Ovary (tissue), 9 donors: Measurements from ENCODE around the gene HNRNPDL. TPM values are rescaled to one million over a fixed set of nuclear protein-coding genes. Genes with fewer than 3 reads are reported as not detected.

ENCODE experiments used
- DNase-seq, 5 donors: peaks; one replicate each; pipeline ENCODE4 v3.0.0-alpha.2; 2019 to 2020
- H3K27ac ChIP-seq, 2 donors: fragments of 200-600 bp; one replicate each; pipeline versions ENCODE4 v1.5.1 to v1.8.0; 2019 to 2022
- H3K27me3 ChIP-seq: fragments of 200-600 bp; one replicate; pipeline ENCODE4 v1.8.0; 2022
- H3K36me3 ChIP-seq: fragments of 200-600 bp; sonication (generic); one replicate; pipeline ENCODE4 v1.5.1; 2019
- H3K4me1 ChIP-seq: one replicate; pipeline ENCODE4 v1.8.1; 2013; ENCODE audit warnings: mild to moderate bottlenecking, moderate library complexity; ENCODE audit not compliant: insufficient read depth
- H3K4me3 ChIP-seq: fragments of 200-600 bp; sonication (generic); one replicate; pipeline ENCODE4 v1.5.1; 2017
- H3K9me3 ChIP-seq, 2 donors: fragments of 200-600 bp in 1 of 2; sonication (generic) in 1 of 2; one replicate each; pipeline versions ENCODE4 v1.5.1 to v1.8.1; 2013 to 2019; ENCODE audit warnings: mild to moderate bottlenecking in 1 of 2, moderate library complexity in 1 of 2
- CTCF ChIP-seq, 3 donors: fragments of 450-650 bp in 2 of 3; fragments of 200-600 bp in 1 of 3; IDR thresholded peaks; one replicate each; pipeline versions ENCODE4 v1.5.1 to v1.8.0; 2016 to 2022; ENCODE audit warnings: antibody characterized with exemption in 3 of 3, mild to moderate bottlenecking in 1 of 3
- EP300 ChIP-seq: sonication (generic); formaldehyde crosslinking; IDR thresholded peaks from one replicate; pipeline ENCODE4 v1.6.1; 2017; ENCODE audit warnings: antibody characterized with exemption
- POLR2A ChIP-seq: fragments of 450-650 bp; IDR thresholded peaks from one replicate; pipeline ENCODE4 v1.6.1; 2017; ENCODE audit warnings: antibody characterized with exemption, mild to moderate bottlenecking, moderate library complexity
- WGBS, 3 donors: extraction: QIAGEN DNeasy Blood & Tissue Kit in 1 of 3; methylation state at CpG; one replicate each; pipeline versions ENCODE4 v1.1.5 to v1.1.7; 2013 to 2017; 5-methylcytosine and 5-hydroxymethylcytosine counted together
- intact Hi-C, 4 donors: fragments of 100-400 bp; cut with DNase I; formaldehyde crosslinking; loops; one replicate each; pipeline versions ENCODE4 v1.11.0 to v1.15.1; 2022 to 2023
- polyA plus RNA-seq, 2 donors: library from polyadenylated mRNA; stranded (reverse); fragments of 200-250 nt in 1 of 2; fragments of 350-450 nt in 1 of 2; fragmentation: Illumina TruSeq in 1 of 2; extraction: RNeasy Lipid Tissue Mini Kit (QIAGEN cat#74804) in 1 of 2; gene quantifications; one replicate each; pipeline ENCODE4 v1.2.3, GENCODE V29; 2013 to 2014
- total RNA-seq, 7 donors: library from RNA; depleted of rRNA in 2 of 7; stranded (reverse); fragments of >200 nt in 2 of 7; fragmentation: NEBNext Ultra II Directional in 3 of 7; extraction: Animal tissue kit (Norgen Biotek cat#: 25700) in 3 of 7; gene quantifications; one replicate each; pipeline versions ENCODE4 v1.1.0 to v1.2.4, GENCODE V29; 2016 to 2023
- donor health status: DM: no; HTN: no; CAD: no; lungs with moderate emphysema.
- donor health status: DM: no; HTN: no; CAD: no.
- donor health status: Bipolar disorder and iron deficiency.
- donor health status: DM: yes; HTN: yes; CAD: no.
- donor health status: DM: no; HTN: no; CAD: no.
- donor health status: DM: yes; HTN: yes; CAD: no.

Gene HNRNPDL
- total and polyA plus RNA-seq, 9 donors: 204 to 406 (median 337) TPM

GRCh38 chr4:82382751-82383150, 47.5 kb downstream of the HNRNPDL start:
- Histone ChIP-seq H3K36me3 (no peaks in the 10 kb centered on the region), H3K9me3 (no peaks in the 10 kb centered on the region), H3K27ac (no peak overlapping the region), H3K4me3 (no peak overlapping the region), H3K4me1 (no peaks in the 10 kb centered on the region), H3K27me3 (no peaks in the 10 kb centered on the region)
- TF ChIP-seq POLR2A (no peak), EP300 (no peak), CTCF (IDR thresholded peaks at IDR 0.05) (no peak)
- WGBS, 3 donors: 33 to 49% (median 34%) methylated on average over 2 of the region's 2 CpGs
- DNase-seq: no peak
- intact Hi-C loops: no loop called here

- TF ChIP-seq EP300 (no peak), POLR2A (no peak), CTCF (IDR thresholded peaks at IDR 0.05) (no peak)
- Histone ChIP-seq H3K9me3 (no peaks in the 10 kb centered on the region), H3K4me3 (no peak overlapping the region), H3K27ac (no peak overlapping the region), H3K4me1 (peaks cover 3% of the 10 kb centered on the region), H3K36me3 (no peaks in the 10 kb centered on the region), H3K27me3 (no peaks in the 10 kb centered on the region)
- intact Hi-C loops: no loop called here
- no peak for DNase-seq
- whole genome bisulfite sequencing, 3 donors: 80 to 87% (median 83%) methylated on average over 2 of the region's 2 CpGs
These were observed 48.5 kb downstream of the HNRNPDL start for GRCh38 chr4:82381661-82382296.

GRCh38 chr4:82381235-82381634, 49.0 kb downstream of the HNRNPDL start:
- no peak for DNase-seq
- TF ChIP-seq CTCF (IDR thresholded peaks at IDR 0.05): no peak
- no peak for TF ChIP-seq POLR2A
- no peak for TF ChIP-seq EP300
- H3K9me3 ChIP-seq: no peaks in the 10 kb centered on the region
- peaks cover 3% of the 10 kb centered on the region for H3K4me1 ChIP-seq
- intact Hi-C loops: no loop called here
- no peaks in the 10 kb centered on the region for H3K36me3 ChIP-seq
- no peaks in the 10 kb centered on the region for H3K27me3 ChIP-seq
- H3K4me3 ChIP-seq: no peak overlapping the region
- 96 to 100% (median 97%) methylated on average over 3 of the region's 3 CpGs for WGBS, 3 donors
- H3K27ac ChIP-seq: no peak overlapping the region

- Histone ChIP-seq H3K4me3 (no peak overlapping the region), H3K9me3 (no peaks in the 10 kb centered on the region), H3K4me1 (peaks cover 3% of the 10 kb centered on the region), H3K36me3 (no peaks in the 10 kb centered on the region), H3K27me3 (no peaks in the 10 kb centered on the region), H3K27ac (no peak overlapping the region)
- DNase-seq: no peak
- no peak for TF ChIP-seq POLR2A
- TF ChIP-seq EP300: no peak
- TF ChIP-seq CTCF (IDR thresholded peaks at IDR 0.05): no peak
- intact Hi-C loops: no loop called here
- 98 to 100% (median 98%) methylated on average over 4 of the region's 4 CpGs for WGBS, 3 donors
These were observed 49.4 kb downstream of the HNRNPDL start for GRCh38 chr4:82380831-82381230.
